NOMO-1 treated with dmso at 0.1 percent for 144 hours (cell line): Measurements from ENCODE around the gene DVL1.
A peak's percentile ranks its signal among the peaks of the same experiment; 100 is the strongest.

Source experiments
- DNase-seq: peaks from one replicate; lab custom pipeline; 2025; ENCODE audit not compliant: unreplicated experiment; lab: John Stamatoyannopoulos, UW

DVL1 gene

GRCh38 chr1:1299686-1300351 lies 49.4 kb downstream of the DVL1 start:
- no peak for DNase-seq

- DNase-seq: no peak
These were observed 50.1 kb downstream of the DVL1 start for GRCh38 chr1:1298861-1299685.

DNA sequence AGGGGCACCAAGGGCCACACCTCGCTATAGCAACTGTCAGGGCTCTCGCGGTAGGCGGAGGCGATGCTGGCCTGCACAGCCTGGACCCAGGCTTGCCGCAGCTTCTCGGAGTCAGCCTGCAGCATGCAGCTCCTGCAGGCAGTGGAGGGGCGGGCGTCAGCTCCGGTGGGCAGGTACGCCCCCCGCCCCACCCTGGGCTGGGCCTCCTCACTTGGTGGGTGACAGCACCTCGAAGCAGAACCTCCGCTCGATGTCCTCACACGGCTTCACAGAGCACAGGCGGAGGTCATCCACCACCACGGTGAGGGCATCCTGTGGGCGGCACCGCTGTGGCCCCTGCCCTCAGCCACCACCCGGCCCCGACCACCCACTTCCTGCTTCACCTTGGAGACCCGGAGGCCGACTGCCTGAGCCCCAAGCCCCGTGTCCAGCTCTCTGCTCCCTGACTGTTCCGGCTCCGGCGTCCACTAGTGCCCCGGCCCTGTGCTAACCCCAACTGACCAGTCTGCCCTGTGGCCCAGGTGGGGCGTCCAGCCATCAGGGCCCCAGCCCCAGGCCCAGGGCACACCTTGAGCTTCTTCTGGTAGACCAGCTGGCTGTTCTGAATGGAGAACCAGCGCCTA lies 51.3 kb downstream of the DVL1 start:
- no peak for DNase-seq

- no peak for DNase-seq
These were observed 52.9 kb downstream of the DVL1 start for GRCh38 chr1:1296070-1297061.

DNA sequence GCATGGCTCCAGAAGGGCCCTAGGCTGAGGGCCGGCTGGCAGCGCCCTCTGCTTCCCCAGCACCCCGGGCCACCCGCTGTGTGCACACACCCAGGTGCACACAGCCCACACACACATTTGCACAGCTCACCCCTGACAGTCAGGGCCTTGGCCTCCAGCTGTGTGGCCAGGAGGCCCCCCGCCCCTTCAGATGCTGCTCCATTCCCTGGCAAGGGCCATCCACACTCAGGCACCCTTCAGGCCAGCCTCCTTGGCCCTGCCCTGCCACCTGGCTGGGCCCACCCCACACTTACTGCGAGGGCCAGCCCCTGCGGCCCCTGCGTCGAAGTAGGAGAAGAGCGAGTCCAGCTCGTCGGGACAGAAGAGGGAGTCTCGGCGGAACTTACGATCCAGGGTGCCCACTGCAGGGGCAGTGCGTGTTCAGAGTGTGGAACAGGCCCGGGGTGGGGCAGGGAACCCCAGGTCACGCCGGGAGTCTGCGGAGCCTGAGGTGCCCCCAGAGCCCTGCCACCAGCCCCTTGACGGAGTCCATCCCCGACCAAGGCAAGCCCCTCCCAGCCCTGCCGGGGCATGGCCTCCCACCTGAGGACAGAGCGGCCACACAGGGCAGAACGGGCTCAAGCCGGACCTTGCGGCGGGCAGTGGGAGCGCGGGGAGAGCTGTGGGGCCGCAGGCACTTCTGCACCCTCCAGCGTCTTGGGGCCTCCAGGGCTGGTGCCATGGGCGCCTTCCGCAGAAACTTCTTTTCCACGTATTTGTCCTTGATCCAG lies 53.9 kb downstream of the DVL1 start:
- DNase-seq: no peak

GRCh38 chr1:1294250-1294890 lies 54.8 kb downstream of the DVL1 start:
- no peak for DNase-seq

GRCh38 chr1:1293263-1294249 lies 55.7 kb downstream of the DVL1 start:
- DNase-seq: no peak

GRCh38 chr1:1292851-1293250 lies 56.4 kb downstream of the DVL1 start:
- DNase-seq: no peak

GRCh38 chr1:1292442-1292779 lies 56.8 kb downstream of the DVL1 start:
- no peak for DNase-seq

DNA sequence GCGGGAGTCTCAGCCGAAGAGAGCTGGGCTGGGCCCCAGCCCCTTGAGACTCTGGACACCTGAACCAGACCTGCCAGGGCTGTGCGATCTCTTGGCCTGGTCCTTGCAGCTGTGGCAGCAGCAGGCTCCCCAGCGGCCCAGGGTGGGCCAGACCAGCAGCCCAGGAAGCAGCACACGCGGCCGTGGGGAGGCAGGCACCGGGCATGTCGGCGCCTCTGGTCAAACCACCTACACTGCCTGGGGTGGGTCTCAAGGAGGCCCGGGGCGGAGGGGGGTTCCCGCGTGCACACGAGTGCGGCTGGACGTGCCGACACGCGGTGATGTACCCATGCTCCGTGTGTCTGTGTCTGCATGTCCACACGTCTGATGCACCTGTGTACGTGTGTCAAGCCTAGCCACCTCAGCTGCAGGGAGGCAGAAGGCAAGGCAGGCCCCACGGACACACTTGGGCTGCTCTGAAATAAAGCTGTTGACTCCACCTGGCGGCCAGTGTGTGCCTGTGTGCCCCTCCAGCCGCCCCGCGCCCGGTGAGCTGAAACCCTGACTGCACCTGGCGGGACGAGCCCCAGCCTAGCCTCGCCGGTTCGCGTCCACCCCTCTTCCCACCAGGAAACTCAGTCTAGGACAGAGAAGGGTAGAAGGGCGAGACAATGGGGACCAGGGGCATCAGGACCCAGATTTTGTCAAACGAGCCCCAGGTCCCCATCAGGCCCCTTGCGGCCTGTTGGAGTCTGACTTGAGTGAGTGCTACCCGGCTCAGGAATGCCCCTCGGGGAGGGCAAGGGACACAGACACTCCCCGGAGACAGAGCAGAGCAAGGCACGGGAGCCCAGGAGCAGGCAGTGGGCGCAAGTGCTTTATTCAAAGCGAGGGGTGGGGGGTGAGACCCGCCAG lies 57.4 kb downstream of the DVL1 start:
- DNase-seq: peak; percentile 26

DNA sequence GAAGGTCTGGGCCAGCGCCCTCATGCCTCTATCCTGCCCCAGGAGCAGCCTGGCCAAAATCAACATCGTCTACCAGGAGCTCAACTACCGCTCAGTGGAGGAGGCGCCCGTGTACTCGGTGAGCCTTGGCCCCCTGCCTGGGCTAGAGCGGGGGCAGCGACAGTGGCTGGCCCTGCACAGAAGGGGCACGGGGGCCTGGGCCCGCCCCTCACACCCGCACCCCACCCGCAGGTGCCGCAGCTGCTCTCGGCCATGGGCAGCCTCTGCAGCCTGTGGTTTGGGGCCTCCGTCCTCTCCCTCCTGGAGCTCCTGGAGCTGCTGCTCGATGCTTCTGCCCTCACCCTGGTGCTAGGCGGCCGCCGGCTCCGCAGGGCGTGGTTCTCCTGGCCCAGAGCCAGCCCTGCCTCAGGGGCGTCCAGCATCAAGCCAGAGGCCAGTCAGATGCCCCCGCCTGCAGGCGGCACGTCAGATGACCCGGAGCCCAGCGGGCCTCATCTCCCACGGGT lies 58.1 kb downstream of the DVL1 start:
- DNase-seq: no peak

DNA sequence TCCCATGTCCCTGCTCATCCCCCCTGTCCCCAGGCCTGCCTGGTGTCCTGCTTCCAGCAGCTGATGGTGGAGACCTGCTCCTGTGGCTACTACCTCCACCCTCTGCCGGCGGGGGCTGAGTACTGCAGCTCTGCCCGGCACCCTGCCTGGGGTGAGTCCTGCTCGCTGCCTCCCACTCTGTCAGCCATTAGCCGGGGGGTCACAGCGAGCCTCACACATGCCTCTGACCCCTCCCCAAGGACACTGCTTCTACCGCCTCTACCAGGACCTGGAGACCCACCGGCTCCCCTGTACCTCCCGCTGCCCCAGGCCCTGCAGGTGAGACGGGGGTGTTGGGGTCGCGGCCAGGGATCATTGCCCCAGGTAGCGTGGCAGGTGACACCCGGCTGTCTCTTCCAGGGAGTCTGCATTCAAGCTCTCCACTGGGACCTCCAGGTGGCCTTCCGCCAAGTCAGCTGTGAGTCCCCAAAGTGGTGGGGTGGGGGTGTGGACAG lies 58.9 kb downstream of the DVL1 start:
- DNase-seq: no peak

- DNase-seq: no peak
These were observed 61.7 kb downstream of the DVL1 start for GRCh38 chr1:1287288-1288110.

GRCh38 chr1:1286313-1287261 lies 62.6 kb downstream of the DVL1 start:
- DNase-seq: no peak

DNA sequence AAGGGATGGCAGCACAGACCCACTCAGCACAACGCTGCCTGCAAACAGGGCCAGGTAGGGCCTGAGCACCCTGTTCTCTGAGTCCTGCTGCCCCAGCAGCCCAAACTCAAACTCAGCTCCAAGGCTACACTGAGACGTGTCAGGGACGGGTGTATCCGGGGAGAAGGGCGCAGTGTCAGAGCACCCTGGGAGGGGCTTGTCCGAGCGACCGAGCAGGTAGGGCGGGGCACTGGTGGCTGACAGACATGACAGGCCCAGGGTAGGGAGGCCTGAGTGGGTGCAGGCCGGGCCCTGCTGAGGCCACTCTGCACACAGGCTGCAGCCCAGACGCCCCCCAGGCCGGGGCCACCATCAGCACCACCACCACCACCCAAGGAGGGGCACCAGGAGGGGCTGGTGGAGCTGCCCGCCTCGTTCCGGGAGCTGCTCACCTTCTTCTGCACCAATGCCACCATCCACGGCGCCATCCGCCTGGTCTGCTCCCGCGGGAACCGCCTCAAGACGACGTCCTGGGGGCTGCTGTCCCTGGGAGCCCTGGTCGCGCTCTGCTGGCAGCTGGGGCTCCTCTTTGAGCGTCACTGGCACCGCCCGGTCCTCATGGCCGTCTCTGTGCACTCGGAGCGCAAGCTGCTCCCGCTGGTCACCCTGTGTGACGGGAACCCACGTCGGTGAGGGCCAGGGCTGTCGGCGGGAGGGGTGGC lies 63.5 kb downstream of the DVL1 start:
- no peak for DNase-seq
